ENCODE measurements around the gene PLXND1. TPM values are rescaled to one million over a fixed set of nuclear protein-coding genes. Genes with fewer than 3 reads are reported as not detected.

The PLXND1 gene
- total RNA-seq, 1 donor from 2014 or later = 3.1 TPM

- intact Hi-C loops (cut with micrococcal nuclease) = no loop called here
- no peak for ATAC-seq (ENCODE audit: low read depth)
- Mint-ChIP-seq H3K4me1 (peaks cover 10% of the 10 kb centered on the region), H3K27me3 (peaks cover 21% of the 10 kb centered on the region), H3K36me3 (ENCODE audit: low read depth) (peaks cover 2% of the 10 kb centered on the region), H3K27ac (no peak overlapping the region), H3K9me3 (no peaks in the 10 kb centered on the region), H3K4me3 (no peak overlapping the region)
- no peak for TF ChIP-seq CTCF (IDR thresholded peaks at IDR 0.05)
- POLR2A ChIA-PET = no interaction called here
- no peak for DNase-seq
- CTCF ChIA-PET = no interaction called here
These were observed 3.2 kb upstream of the PLXND1 start for GRCh38 chr3:129609591-129610182.

GRCh38 chr3:129608936-129609590, 2.6 kb upstream of the PLXND1 start:
- H3K27me3 Mint-ChIP-seq = peaks cover 24% of the 10 kb centered on the region

GRCh38 chr3:129608087-129608935, 1.8 kb upstream of the PLXND1 start:
- Mint-ChIP-seq H3K27ac (no peak overlapping the region), H3K9me3 (no peaks in the 10 kb centered on the region)
- CTCF ChIA-PET = interaction anchor here (1.8 kb wide), 1 partner anchor 118 kb away, joined by 5 read pairs; no protein-coding TSS in a partner anchor

More at GRCh38 chr3:129608936-129609590, 2.6 kb upstream of the PLXND1 start:
- no peak for TF ChIP-seq CTCF (IDR thresholded peaks at IDR 0.05)
- ATAC-seq (ENCODE audit: low read depth) = no peak
- no peak for DNase-seq
- CTCF ChIA-PET = interaction anchor here (1.8 kb wide), 1 partner anchor 119 kb away, joined by 5 read pairs; no protein-coding TSS in a partner anchor
- Mint-ChIP-seq H3K9me3 (no peaks in the 10 kb centered on the region), H3K36me3 (ENCODE audit: low read depth) (peaks cover 2% of the 10 kb centered on the region), H3K27ac (no peak overlapping the region), H3K4me1 (peaks cover 10% of the 10 kb centered on the region), H3K4me3 (peak overlapping the region; percentile 53)
- intact Hi-C loops (cut with micrococcal nuclease) = no loop called here
- POLR2A ChIA-PET = interaction anchor here (0.7 kb wide), 1 partner anchor 119 kb away, joined by 3 read pairs; no protein-coding TSS in a partner anchor

GRCh38 chr3:129607391-129608068, 1.1 kb upstream of the PLXND1 start:
- Mint-ChIP-seq H3K27ac (no peak overlapping the region), H3K4me3 (peak overlapping the region; percentile 86)

More at GRCh38 chr3:129608087-129608935, 1.8 kb upstream of the PLXND1 start:
- H3K4me1 Mint-ChIP-seq = peaks cover 10% of the 10 kb centered on the region
- H3K27me3 Mint-ChIP-seq = peaks cover 24% of the 10 kb centered on the region
- TF ChIP-seq CTCF (IDR thresholded peaks at IDR 0.05) = no peak
- ATAC-seq (ENCODE audit: low read depth) (no peak), DNase-seq (no peak)
- POLR2A ChIA-PET = interaction anchor here (0.7 kb wide), 1 partner anchor 118 kb away, joined by 3 read pairs; no protein-coding TSS in a partner anchor
- intact Hi-C loops (cut with micrococcal nuclease) = no loop called here
- peak overlapping the region; percentile 53 for H3K4me3 Mint-ChIP-seq
- peaks cover 2% of the 10 kb centered on the region for H3K36me3 Mint-ChIP-seq (ENCODE audit: low read depth)

More at GRCh38 chr3:129607391-129608068, 1.1 kb upstream of the PLXND1 start:
- Mint-ChIP-seq H3K4me1 (peaks cover 10% of the 10 kb centered on the region), H3K36me3 (ENCODE audit: low read depth) (peaks cover 2% of the 10 kb centered on the region), H3K27me3 (peaks cover 24% of the 10 kb centered on the region), H3K9me3 (no peaks in the 10 kb centered on the region)
- no peak for ATAC-seq (ENCODE audit: low read depth)
- ChIA-PET POLR2A (no interaction called here), CTCF (interaction anchor here (1.8 kb wide), 1 partner anchor 117 kb away, joined by 5 read pairs; no protein-coding TSS in a partner anchor)
- intact Hi-C loops (cut with micrococcal nuclease) = loop anchor here (2.0 kb wide), 2 partner anchors 15 to 117 kb away; no protein-coding TSS in a partner anchor
- no peak for DNase-seq
- TF ChIP-seq CTCF (IDR thresholded peaks at IDR 0.05) = no peak
